Lower leg skin (tissue), 4 donors: ENCODE results near the gene RAD23B. TPM values are rescaled to one million over a fixed set of nuclear protein-coding genes. Genes with fewer than 3 reads are reported as not detected.
A peak's percentile ranks its signal among the peaks of the same experiment; 100 is the strongest.
"Not testable (repeated sequence)": the region's sequence is repeated elsewhere in the genome, so short reads cannot be mapped to it uniquely, and the experiment has no call there.

Experiments used
- DNase-seq, 2 donors: peaks; one replicate each; pipeline ENCODE4 v3.0.0-alpha.2; 2019; ENCODE audit warnings: low spot score in 2 of 2
- H3K4me3 ChIP-seq: fragments of 200-600 bp; sonication (generic); 2 replicates; pipeline ENCODE4 v1.5.1; 2017; ENCODE audit warnings: mild to moderate bottlenecking, low read depth; ENCODE audit not compliant: poor library complexity, severe bottlenecking
- CTCF ChIP-seq, 3 donors: fragments of 450-650 bp; IDR thresholded peaks; one replicate each; pipeline ENCODE4 v1.5.1; 2016; ENCODE audit warnings: antibody characterized with exemption in 3 of 3, mild to moderate bottlenecking in 3 of 3, moderate library complexity in 2 of 3
- POLR2A ChIP-seq, 2 donors: fragments of 450-650 bp; IDR thresholded peaks; one replicate each; pipeline ENCODE4 v1.6.1; 2016 to 2017; ENCODE audit warnings: antibody characterized with exemption in 2 of 2, mild to moderate bottlenecking in 1 of 2, moderate library complexity in 1 of 2
- WGBS, 2 donors: methylation state at CpG; one replicate each; pipeline ENCODE4 v1.1.5; 2018; 5-methylcytosine and 5-hydroxymethylcytosine counted together
- intact Hi-C: fragments of 100-400 bp; cut with DNase I; formaldehyde crosslinking; loops from one replicate; pipeline ENCODE4 v1.15.0; 2023; ENCODE audit warnings: low total_unique reads
- total RNA-seq, 4 donors: library from RNA; depleted of rRNA; stranded (reverse); fragments of >200 nt; gene quantifications; one replicate each; pipeline ENCODE4 v1.1.0, GENCODE V29; 2016

The RAD23B gene
- total RNA-seq, 4 donors from 2014 or later, result 88.6 to 136 (median 114) TPM

DNA sequence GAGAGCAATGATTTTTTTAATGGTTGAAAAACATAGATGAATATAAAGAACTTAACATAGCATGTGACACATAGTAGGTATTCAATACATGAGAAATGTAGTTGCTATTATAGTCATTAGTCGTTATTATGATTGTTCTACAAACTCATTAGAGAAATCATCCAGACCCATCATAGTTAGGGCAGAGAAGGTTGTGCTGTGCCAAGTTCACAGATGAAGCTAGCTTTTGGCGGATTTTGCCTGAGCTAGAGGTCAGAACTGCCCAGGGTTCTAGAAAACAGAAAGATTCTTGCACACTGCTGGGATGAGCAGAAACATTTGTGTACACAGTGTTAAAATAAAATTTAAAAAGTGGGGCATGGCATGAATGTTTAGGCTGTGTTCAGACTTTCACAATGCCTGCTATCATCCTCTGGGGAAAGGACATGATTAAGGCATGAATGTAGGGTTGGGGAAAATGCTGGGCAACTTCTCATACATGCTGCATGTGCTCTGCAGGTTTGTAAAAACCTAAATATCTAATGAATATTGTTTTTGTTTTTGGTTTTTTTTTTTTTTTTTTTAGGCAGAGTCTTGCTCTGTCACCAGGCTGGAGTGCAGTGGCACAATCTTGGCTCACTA is 33.3 kb upstream of the RAD23B start:
- intact Hi-C loops, result no loop called here
- WGBS, 2 donors, result 81 to 88% methylated on average over 2 of the region's 2 CpGs
- H3K4me3 ChIP-seq, result no peak overlapping the region
- TF ChIP-seq POLR2A (IDR thresholded peaks at IDR 0.05) (no peak), CTCF (IDR thresholded peaks at IDR 0.05) (no peak)
- DNase-seq, result no peak

DNA sequence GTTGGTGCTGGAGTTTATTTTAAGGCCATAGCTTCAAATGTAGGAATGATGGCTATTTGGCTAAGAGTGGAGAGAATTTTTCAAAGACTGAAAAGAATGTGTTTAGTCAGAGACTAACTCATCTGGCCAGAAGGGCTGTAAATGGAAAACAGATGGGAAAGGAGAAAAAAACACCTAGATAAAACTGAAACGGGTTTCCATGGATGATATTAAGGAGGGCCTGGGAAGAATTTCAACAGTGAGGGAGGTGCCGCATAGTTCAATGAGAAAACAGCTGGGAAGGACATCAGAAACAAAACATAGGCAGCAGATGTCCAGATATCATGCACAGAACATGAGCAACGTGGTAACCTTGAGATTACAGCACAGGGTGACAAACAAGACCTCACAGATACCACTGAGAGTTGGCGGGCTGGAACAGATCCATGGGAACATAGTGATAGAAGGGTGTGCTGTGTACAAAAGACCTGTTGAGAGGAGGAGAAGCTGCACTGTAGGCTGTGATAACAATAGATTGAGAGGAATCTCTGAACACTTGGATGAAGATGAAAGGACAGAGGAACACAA is 31.2 kb upstream of the RAD23B start:
- intact Hi-C loops, result no loop called here
- WGBS, 2 donors, result 46 to 54% methylated on average over 4 of the region's 4 CpGs
- peak in 1 of 2 donors; percentile 25 for DNase-seq
- TF ChIP-seq POLR2A (IDR thresholded peaks at IDR 0.05) (no peak), CTCF (IDR thresholded peaks at IDR 0.05) (no peak)
- no peak overlapping the region for H3K4me3 ChIP-seq

DNA sequence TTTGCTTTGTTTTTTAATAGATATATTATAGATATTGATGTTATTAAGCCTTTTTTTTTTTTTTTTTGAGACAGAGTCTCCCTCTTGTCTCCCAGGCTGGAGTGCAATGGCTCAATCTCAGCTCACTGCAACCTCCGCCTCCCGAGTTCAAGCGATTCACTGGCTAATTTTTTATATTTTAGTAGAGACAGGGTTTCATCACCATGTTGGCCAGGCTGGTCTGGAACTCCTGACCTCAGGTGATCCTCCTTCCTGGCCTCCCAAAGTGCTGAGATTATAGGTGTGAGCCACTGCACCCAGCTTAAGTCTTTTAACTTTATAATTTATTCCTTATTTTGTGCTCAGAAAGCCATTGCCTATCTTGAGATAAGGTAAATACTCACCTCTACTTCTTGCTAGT is 24.2 kb upstream of the RAD23B start:
- 92 to 96% methylated on average over 3 of the region's 3 CpGs for WGBS, 2 donors
- no peak overlapping the region for H3K4me3 ChIP-seq
- intact Hi-C loops, result no loop called here
- DNase-seq, result no peak
- no peak for TF ChIP-seq POLR2A (IDR thresholded peaks at IDR 0.05)
- TF ChIP-seq CTCF (IDR thresholded peaks at IDR 0.05), result no peak

- H3K4me3 ChIP-seq, DNase-seq, intact Hi-C loops: not testable (repeated sequence)
- 94 to 95% methylated on average over 13 of the region's 13 CpGs for WGBS, 2 donors
Measured at GRCh38 chr9:107259751-107260313, 23.2 kb upstream of the RAD23B start.

DNA sequence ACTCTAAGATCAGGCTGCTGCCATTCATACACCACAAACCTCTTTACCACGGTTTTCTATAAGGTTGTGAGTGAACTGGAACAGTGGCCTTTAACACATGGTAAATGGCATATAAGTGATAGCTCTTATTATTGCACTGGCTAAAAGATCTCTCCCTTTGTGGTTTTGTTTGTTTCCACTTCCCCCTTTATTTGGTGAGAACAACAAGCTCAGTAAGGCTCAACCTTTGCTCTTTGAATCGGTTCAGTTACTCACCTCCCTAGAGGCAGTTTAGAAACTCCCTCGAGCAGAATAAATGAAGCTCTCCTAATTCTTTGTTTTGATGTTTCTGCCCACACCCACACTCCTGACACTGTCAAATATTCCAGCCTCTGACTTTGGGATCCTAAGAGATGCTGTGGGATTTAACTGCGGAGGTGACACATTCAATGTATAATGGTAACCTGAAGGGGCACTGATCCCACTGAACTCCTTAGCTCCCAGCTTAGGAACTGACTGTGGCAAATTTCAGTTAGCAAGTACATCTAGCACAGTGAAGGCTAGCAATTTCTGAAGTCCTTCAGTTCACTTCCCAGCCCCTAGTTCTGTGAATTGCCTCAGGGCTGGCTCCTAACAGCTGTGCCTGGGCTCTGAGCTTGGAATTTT is 22.5 kb upstream of the RAD23B start:
- no peak for DNase-seq
- 38 to 46% methylated on average over 4 of the region's 4 CpGs for WGBS, 2 donors
- H3K4me3 ChIP-seq, result no peak overlapping the region

More for the DNA sequence above, 22.5 kb upstream of the RAD23B start:
- intact Hi-C loops, result no loop called here
- TF ChIP-seq CTCF (IDR thresholded peaks at IDR 0.05) (no peak), POLR2A (IDR thresholded peaks at IDR 0.05) (no peak)
